HG03045 (cell line): ENCODE results near the gene CYLD.
A peak's percentile ranks its signal among the peaks of the same experiment; 100 is the strongest.

Experiments used
- ATAC-seq: cut with Tn5 transposase; IDR thresholded peaks from one replicate; pipeline ENCODE4 v1.9.1; 2021; ENCODE audit warnings: mild to moderate bottlenecking, moderate library complexity; ENCODE audit not compliant: unreplicated experiment

Gene CYLD

DNA sequence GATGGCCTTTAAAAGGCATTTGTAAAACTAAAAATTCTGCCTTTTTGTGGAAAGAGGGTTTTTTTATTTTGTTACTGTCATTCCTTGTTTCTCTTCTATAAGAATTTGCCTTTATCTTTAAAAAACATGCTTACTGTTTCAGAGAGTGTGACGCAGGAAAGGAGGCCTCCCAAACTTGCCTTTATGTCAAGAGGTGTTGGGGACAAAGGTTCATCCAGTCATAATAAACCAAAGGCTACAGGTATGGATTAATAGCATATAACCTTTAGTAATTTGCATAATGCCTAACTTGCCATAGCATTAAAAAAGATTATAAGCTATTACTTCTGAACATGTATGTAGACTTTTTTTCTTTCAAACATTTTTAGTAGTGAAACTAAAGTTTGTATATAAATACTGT is 34.2 kb downstream of the CYLD start:
- no peak for ATAC-seq

DNA sequence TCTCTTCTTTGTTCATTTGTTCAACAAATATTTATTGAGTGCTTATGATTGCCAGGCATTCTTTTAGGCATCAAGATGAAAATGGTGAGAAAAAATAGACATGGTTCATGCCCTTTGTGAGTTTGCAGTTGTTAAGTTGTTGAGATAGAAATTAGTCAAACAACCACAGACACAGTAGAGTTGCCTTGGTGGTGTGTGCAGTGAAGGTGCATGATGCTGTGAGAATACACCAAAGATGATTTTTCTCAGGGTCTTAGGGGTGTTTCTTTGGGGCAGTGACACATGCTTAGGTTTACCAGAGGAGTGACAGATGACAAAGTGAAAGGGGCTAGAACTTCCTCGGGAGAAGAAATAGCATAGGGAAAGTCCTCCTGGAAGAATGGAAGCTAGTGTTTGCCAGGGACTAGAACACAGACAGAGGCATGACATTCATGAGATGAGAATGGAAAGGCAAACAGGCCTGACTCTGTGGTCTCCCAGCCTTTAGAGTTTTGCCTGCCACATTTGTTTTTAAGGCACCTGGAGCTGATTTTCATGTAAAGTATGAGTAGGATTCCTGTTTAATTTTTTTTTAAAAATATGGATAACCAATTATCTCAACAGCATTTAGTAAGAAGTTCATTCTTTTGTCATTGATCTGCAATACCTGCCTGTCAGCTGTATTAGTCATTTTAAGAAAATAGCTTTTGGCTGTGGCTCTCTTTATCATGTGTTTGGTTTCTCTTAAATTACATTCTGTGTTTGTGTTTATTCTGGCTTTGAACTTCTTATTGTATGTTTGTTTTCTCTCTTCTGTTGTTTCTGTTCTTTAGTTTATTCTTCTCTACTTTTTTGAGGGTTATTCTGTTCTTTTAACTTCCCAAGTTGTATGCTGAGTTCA is 36.6 kb downstream of the CYLD start:
- no peak for ATAC-seq

GRCh38 chr16:50781043-50781442 is 39.2 kb downstream of the CYLD start:
- ATAC-seq, result no peak

DNA sequence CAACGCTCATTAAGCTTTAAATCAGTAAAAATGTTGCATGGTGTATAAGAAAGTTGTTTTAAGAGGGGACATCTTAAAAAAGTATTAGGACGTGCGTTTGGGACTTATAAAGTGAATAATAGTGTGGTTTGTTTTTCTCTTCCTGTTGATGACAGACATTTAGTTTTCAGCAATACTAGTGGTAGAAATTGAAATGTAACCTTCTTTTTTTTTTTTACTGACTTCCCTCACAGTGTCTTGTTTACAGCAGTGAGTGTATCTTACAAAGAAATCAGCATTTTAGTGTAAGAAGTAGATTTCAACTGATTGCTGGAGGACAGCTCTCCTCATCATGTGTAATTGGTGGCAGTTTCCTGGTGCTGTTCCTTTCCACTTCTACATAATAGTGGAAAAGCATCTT is 39.6 kb downstream of the CYLD start:
- no peak for ATAC-seq

DNA sequence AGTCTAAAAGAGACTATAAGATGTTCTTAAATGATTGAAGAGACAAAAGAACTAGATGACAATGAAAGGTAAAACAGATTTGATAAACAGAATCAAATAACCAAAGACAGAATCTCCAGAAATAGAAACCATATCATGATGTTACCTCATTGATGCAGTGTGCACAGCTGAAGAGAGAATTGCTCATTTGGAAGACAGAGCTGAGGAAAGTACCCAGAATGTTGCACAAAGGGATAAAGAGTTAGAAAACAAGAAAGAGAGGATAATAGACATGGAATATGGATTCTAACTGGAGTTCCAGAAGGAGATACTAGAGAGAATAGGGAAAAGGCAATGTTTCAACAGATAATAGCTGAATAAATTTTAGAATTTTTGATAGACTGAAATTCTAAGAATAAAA is 47.9 kb downstream of the CYLD start:
- no peak for ATAC-seq

DNA sequence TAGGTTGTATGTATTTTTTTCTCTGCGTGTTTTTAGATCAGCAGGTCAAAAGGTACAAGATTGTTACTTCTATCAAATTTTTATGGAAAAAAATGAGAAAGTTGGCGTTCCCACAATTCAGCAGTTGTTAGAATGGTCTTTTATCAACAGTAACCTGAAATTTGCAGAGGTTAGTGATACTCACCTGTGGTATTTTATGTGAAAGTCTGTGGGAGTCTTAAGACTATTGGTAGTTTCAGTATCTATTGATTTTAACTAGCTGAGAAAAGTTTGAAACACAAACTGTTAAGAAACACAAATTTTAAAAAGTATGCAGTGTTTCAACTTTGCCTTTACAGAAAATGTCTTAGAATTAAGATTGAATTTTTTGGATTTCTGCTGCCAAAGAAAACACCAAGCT is 49.6 kb downstream of the CYLD start:
- ATAC-seq, result no peak

DNA sequence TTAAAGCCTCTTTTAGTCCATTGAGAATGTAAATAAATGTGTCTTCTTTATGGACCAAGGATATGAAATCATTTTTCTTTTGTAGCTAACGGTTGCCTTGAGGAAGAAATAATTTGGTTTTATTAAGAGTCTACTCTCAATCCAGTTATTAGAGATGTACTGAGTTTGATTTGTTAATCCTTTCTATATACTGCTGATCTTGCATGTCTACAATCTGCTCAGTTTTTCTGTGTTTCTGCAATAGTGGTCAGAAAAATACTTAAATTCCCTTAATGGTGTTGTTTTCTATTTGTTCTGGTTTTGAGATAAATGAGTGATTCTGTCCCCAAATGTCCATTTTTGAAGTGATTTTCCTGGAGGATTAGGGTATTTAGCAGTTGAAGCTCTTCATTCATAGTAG is 54.9 kb downstream of the CYLD start:
- ATAC-seq, result no peak

GRCh38 chr16:50797456-50797855 is 55.6 kb downstream of the CYLD start:
- no peak for ATAC-seq

GRCh38 chr16:50800074-50800473 is 58.2 kb downstream of the CYLD start:
- no peak for ATAC-seq

DNA sequence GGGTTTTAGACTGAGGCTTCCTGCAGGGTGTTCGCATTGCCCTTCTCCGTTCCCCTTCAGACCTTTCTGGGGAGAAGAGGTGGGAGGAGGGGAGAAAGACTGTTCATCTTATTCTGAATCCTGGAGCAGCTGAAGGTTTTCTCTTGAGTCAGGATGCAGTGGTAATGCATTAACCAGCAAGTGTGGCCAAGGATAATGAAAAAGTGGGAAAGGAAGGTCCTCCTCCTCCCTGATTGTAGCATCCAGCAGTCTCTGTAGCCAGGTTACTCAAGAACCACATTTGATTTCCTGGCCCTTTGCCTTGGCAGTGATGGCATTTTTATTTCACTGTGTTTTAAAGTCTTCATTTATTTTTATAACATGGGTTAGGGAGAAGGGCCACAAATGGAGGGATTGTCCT is 59.1 kb downstream of the CYLD start:
- ATAC-seq, result no peak

DNA sequence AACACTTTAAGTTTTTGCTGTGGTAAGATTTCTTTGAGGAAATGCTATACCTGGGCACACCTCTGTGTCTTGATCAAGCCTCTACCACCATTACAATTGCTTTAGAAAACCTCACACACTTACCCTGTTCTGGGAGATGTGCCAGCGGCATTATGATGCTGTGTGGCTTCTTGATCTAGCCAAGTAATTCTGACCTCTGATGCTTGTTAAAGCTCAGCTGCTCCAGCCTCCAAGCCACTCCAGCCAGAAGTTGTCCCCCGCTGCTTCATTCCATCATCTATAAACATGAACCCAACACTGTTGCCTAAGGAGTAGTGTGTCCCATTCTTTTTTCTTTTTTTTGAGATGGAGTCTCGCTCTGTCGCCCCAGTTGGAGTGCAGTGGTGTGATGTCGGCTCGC is 60.1 kb downstream of the CYLD start:
- ATAC-seq, result no peak

DNA sequence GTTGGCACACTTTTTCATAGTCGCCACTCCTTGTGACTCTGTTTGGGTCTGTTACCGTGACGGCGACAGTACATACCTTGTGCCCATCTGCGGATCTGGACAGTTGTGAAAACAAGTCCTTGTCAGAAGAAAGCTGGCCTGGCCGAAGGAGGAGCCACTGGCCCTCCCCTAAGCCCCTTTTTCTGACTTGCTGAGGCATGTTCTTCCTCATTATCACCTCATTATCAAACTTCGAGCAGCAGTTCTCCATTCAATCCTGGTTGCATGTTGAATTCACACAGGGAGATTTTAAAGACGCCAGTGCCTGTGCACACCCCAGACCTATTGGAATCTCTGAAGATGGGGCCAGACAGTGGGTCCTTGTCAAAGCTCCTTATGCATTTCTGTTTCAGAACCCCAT is 61.1 kb downstream of the CYLD start:
- no peak for ATAC-seq

- ATAC-seq, result no peak
Observed at GRCh38 chr16:50804290-50804907, 62.5 kb downstream of the CYLD start.

GRCh38 chr16:50806099-50807062 is 64.5 kb downstream of the CYLD start:
- ATAC-seq, result peak; percentile 82

GRCh38 chr16:50808929-50809538 is 67.1 kb downstream of the CYLD start:
- no peak for ATAC-seq

DNA sequence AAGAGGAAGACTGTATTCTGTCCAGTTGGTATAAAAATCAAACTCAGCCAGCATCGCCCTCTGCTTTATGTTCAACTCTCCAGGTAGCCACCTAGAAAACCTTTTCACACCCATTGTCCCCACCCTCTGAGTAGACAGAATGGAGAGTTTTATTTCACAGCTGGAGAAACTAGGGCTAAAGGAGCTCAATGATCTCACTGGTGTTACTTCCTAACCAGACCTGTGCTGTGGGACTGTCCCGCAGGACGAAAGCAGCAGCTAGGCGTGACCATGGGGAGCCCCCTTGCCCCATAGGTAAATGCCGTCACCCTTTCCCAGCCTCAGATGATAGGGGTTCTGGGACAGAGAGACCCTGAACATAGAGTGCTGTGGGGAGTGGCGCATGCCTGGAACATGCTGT is 67.7 kb downstream of the CYLD start:
- peak; percentile 44 for ATAC-seq

DNA sequence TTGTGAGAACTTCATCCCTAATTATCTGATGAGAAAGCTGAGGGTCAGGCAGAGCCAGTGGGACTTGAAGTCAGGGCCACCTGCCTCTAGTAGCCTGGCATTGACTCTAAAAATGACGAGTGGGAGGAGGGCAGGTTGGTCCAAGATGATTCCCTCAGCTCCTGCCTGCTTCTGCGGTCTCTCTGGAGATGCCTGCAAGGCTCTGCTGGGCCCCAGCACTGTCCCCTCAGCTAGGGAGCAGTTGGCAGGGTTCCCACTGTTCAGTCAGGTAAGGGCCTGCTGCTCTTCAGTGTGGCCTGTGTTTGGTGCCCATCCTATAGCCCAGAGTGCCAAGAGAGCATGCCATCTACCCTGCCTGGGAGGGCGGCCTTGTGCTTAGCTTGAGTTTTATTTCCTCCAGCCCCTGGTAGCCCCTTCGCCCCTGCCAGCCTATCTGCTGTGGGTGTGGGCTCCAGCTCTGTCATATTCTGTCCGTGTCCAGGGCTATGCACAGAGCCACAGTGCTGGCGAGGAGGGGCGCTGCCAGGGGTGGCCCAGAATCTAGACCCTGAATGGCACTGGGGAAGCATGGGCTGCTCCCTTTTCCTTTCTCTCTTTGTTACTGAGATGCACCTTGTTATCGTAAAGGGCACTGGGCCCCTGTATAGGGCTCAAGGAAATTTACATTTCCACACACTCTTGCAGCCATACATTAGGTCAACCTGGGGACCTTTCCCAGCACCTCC is 68.5 kb downstream of the CYLD start:
- ATAC-seq, result no peak

DNA sequence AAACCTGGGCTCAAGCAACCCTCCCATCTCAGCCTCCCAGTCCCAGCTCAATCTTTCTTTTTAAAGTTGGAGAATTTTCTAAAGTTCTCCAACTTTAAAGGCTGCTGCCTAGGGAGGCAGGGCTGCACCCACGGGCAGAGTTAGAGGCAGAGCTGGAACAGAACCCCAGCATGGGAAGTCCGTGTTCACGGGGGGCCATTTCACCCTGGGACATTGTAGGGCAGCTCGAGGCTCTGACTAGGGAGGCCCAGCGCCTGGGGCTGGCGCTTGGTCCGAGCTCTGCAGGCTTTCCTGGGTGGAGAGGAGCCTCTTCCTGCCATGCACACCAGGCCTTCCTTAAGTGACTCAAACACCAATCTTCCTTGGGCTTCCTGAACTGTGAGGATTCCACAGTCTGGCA is 70.2 kb downstream of the CYLD start:
- no peak for ATAC-seq

GRCh38 chr16:50812876-50813466 is 71.1 kb downstream of the CYLD start:
- no peak for ATAC-seq

DNA sequence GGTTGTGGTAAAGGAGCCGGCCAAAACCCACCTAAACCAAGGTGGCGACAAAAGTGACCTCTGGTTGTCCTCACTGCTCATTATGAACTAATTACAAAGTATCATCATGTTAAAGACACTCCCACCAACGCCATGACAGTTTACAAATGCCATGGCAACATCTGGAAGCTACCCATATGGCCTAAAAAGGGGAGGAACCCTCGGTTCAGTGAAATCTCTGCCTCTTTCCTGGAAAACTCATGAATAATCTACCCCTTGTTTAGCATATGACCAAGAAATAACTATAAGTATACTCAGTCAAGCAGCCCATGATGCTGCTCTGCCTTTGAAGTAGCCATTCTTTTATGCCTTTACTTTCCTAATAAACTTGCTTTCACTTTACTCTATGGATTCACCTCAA is 72.2 kb downstream of the CYLD start:
- no peak for ATAC-seq
